Retinal pigment epithelial cell (primary cell): ENCODE measurements around the gene DUSP8.

Experiments
- DNase-seq: peaks from one replicate; pipeline ENCODE4 v3.0.0-alpha.2; 2010; ENCODE audit warnings: low read depth
- H3K4me3 ChIP-seq: 2 replicates; pipeline ENCODE4 v1.5.1; 2011; ENCODE audit warnings: mild to moderate bottlenecking, low read length, control low read depth, moderate library complexity
- CTCF ChIP-seq: conservative IDR thresholded peaks from 2 replicates; pipeline ENCODE4 v1.5.1; 2011; ENCODE audit warnings: low read depth, low read length, control low read depth, inconsistent platforms

Gene DUSP8

GRCh38 chr11:1531449-1532013 lies 40.5 kb downstream of the DUSP8 start:
- no peak overlapping the region for H3K4me3 ChIP-seq
- no peak for DNase-seq
- no peak for TF ChIP-seq CTCF

- no peak for TF ChIP-seq CTCF
- no peak overlapping the region for H3K4me3 ChIP-seq
- no peak for DNase-seq
Observed at GRCh38 chr11:1530686-1531448, 41.2 kb downstream of the DUSP8 start.

GRCh38 chr11:1529774-1530173 lies 42.3 kb downstream of the DUSP8 start:
- no peak for DNase-seq
- no peak for TF ChIP-seq CTCF
- H3K4me3 ChIP-seq, result no peak overlapping the region

- TF ChIP-seq CTCF, result no peak
- no peak for DNase-seq
- no peak overlapping the region for H3K4me3 ChIP-seq
Observed at GRCh38 chr11:1529286-1529685, 42.8 kb downstream of the DUSP8 start.

GRCh38 chr11:1528710-1529109 lies 43.4 kb downstream of the DUSP8 start:
- TF ChIP-seq CTCF, result no peak
- H3K4me3 ChIP-seq, result no peak overlapping the region
- no peak for DNase-seq

- TF ChIP-seq CTCF, result no peak
- no peak overlapping the region for H3K4me3 ChIP-seq
- no peak for DNase-seq
Observed at GRCh38 chr11:1526785-1527184, 45.3 kb downstream of the DUSP8 start.

- DNase-seq, result no peak
- H3K4me3 ChIP-seq, result no peak overlapping the region
- TF ChIP-seq CTCF, result no peak
Observed at GRCh38 chr11:1523779-1524178, 48.3 kb downstream of the DUSP8 start.
